Lower leg skin (tissue), 4 donors: ENCODE measurements around the gene INSL4. TPM values are rescaled to one million over a fixed set of nuclear protein-coding genes. Genes with fewer than 3 reads are reported as not detected.

Experiments
- DNase-seq, 2 donors: peaks; one replicate each; pipeline ENCODE4 v3.0.0-alpha.2; 2019; ENCODE audit warnings: low spot score in 2 of 2
- H3K4me3 ChIP-seq: fragments of 200-600 bp; sonication (generic); 2 replicates; pipeline ENCODE4 v1.5.1; 2017; ENCODE audit warnings: mild to moderate bottlenecking, low read depth; ENCODE audit not compliant: poor library complexity, severe bottlenecking
- CTCF ChIP-seq, 3 donors: fragments of 450-650 bp; IDR thresholded peaks; one replicate each; pipeline ENCODE4 v1.5.1; 2016; ENCODE audit warnings: antibody characterized with exemption in 3 of 3, mild to moderate bottlenecking in 3 of 3, moderate library complexity in 2 of 3
- POLR2A ChIP-seq, 2 donors: fragments of 450-650 bp; IDR thresholded peaks; one replicate each; pipeline ENCODE4 v1.6.1; 2016 to 2017; ENCODE audit warnings: antibody characterized with exemption in 2 of 2, mild to moderate bottlenecking in 1 of 2, moderate library complexity in 1 of 2
- WGBS, 2 donors: methylation state at CpG; one replicate each; pipeline ENCODE4 v1.1.5; 2018; 5-methylcytosine and 5-hydroxymethylcytosine counted together
- intact Hi-C: fragments of 100-400 bp; cut with DNase I; formaldehyde crosslinking; loops from one replicate; pipeline ENCODE4 v1.15.0; 2023; ENCODE audit warnings: low total_unique reads
- total RNA-seq, 4 donors: library from RNA; depleted of rRNA; stranded (reverse); fragments of >200 nt; gene quantifications; one replicate each; pipeline ENCODE4 v1.1.0, GENCODE V29; 2016

INSL4 gene
- total RNA-seq, 4 donors from 2014 or later, result not detected

GRCh38 chr9:5191985-5192384 lies 39.2 kb upstream of the INSL4 start:
- no peak for TF ChIP-seq POLR2A (IDR thresholded peaks at IDR 0.05)
- no peak for TF ChIP-seq CTCF (IDR thresholded peaks at IDR 0.05)
- no peak for DNase-seq
- WGBS, 2 donors, result 84 to 88% methylated on average over 3 of the region's 3 CpGs
- intact Hi-C loops, result no loop called here
- H3K4me3 ChIP-seq, result no peak overlapping the region

GRCh38 chr9:5193345-5193744 lies 37.9 kb upstream of the INSL4 start:
- no peak for TF ChIP-seq CTCF (IDR thresholded peaks at IDR 0.05)
- intact Hi-C loops, result no loop called here
- 47 to 52% methylated on average over 2 of the region's 2 CpGs for WGBS, 2 donors
- DNase-seq, result no peak
- no peak overlapping the region for H3K4me3 ChIP-seq

GRCh38 chr9:5195463-5195862 lies 35.8 kb upstream of the INSL4 start:
- no peak for TF ChIP-seq POLR2A (IDR thresholded peaks at IDR 0.05)
- no peak for TF ChIP-seq CTCF (IDR thresholded peaks at IDR 0.05)
- intact Hi-C loops, result loop anchor here (5.0 kb wide), 1 partner anchor 1313 kb away; no protein-coding TSS in a partner anchor
- H3K4me3 ChIP-seq, result no peak overlapping the region
- no peak for DNase-seq
- 31 to 37% methylated on average over 1 of the region's 1 CpG for whole genome bisulfite sequencing, 2 donors

GRCh38 chr9:5205071-5205470 lies 26.1 kb upstream of the INSL4 start:
- intact Hi-C loops, result no loop called here
- no peak for DNase-seq
- no peak overlapping the region for H3K4me3 ChIP-seq
- no peak for TF ChIP-seq POLR2A (IDR thresholded peaks at IDR 0.05)
- TF ChIP-seq CTCF (IDR thresholded peaks at IDR 0.05), result no peak

GRCh38 chr9:5230554-5230953 lies 665 bp upstream of the INSL4 start:
- 54 to 55% methylated on average over 10 of the region's 10 CpGs for WGBS, 2 donors
- intact Hi-C loops, result no loop called here
- TF ChIP-seq CTCF (IDR thresholded peaks at IDR 0.05), result no peak
- TF ChIP-seq POLR2A (IDR thresholded peaks at IDR 0.05), result no peak
- H3K4me3 ChIP-seq, result no peak overlapping the region
- DNase-seq, result no peak
